KMS-11 (cell line): ENCODE data around the gene PIGS.

Experiments
- H2AFZ ChIP-seq: fragments of 200-600 bp; sonication (generic); 2 replicates; pipeline ENCODE4 v1.6.1; 2016; ENCODE audit warnings: antibody characterized with exemption, mixed run types, low read depth
- H3K27ac ChIP-seq: fragments of 200-600 bp; sonication (generic); 2 replicates; pipeline ENCODE4 v1.6.1; 2016; ENCODE audit warnings: mild to moderate bottlenecking, mixed run types
- H3K27me3 ChIP-seq: fragments of 200-600 bp; sonication (generic); 2 replicates; pipeline ENCODE4 v1.6.1; 2017; ENCODE audit warnings: mild to moderate bottlenecking, low read depth, mixed run types, moderate library complexity; ENCODE audit not compliant: insufficient read depth
- H3K36me3 ChIP-seq: fragments of 200-600 bp; sonication (generic); 2 replicates; pipeline ENCODE4 v1.6.1; 2017; ENCODE audit warnings: mild to moderate bottlenecking, mixed run types; ENCODE audit not compliant: insufficient read depth
- H3K4me1 ChIP-seq: fragments of 200-600 bp; sonication (generic); 2 replicates; pipeline ENCODE4 v1.6.1; 2016; ENCODE audit warnings: mild to moderate bottlenecking, low read depth, mixed run types; ENCODE audit not compliant: poor library complexity, severe bottlenecking
- H3K4me2 ChIP-seq: fragments of 200-600 bp; sonication (generic); 2 replicates; pipeline ENCODE4 v1.7.0; 2016; ENCODE audit warnings: mild to moderate bottlenecking, mixed run types
- H3K4me3 ChIP-seq: fragments of 200-600 bp; sonication (generic); IDR thresholded peaks from 2 replicates; pipeline ENCODE4 v1.6.1; 2017; ENCODE audit warnings: low read depth, low read length, mixed read lengths; ENCODE audit not compliant: insufficient read depth
- H3K79me2 ChIP-seq: fragments of 200-600 bp; sonication (generic); 2 replicates; pipeline ENCODE4 v1.6.1; 2016; ENCODE audit warnings: low read depth, mixed run types; ENCODE audit not compliant: insufficient read depth
- H3K9ac ChIP-seq: fragments of 200-600 bp; sonication (generic); 2 replicates; pipeline ENCODE4 v1.6.1; 2016; ENCODE audit warnings: mild to moderate bottlenecking, mixed run types
- H4K20me1 ChIP-seq: fragments of 200-600 bp; sonication (generic); 2 replicates; pipeline ENCODE4 v1.6.1; 2016; ENCODE audit warnings: mild to moderate bottlenecking, mixed run types; ENCODE audit not compliant: insufficient read depth
- TF ChIP-seq, protein P1 (sequence below): fragments of 200-600 bp; sonication (generic); conservative IDR thresholded peaks from 2 replicates; pipeline ENCODE4 v1.6.1; 2017; ENCODE audit warnings: low read depth, mild to moderate bottlenecking, antibody characterized with exemption, low read length, moderate library complexity, mixed read lengths

PIGS gene

DNA sequence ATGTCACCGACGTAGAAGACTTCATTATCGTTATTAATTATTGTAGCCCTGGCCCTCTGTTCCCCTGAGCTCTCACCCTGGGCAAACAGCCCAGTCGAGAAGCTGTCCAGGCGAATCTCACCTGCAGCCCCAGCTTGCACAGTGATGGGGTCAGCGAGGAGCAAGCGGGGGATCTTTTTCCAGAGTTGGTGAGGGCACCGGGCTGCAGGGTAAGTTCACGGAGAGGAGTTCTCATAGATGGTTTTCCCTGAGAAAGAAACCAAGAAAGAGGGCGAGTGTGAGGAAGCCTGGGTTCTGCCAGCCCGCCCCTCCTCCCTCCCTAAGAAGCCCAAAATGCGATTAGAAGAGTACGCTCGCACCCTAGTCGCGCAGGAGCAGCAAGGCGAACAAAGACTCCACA lies 27.1 kb upstream of the PIGS start:
- Histone ChIP-seq H3K4me1 (peaks cover 19% of the 10 kb centered on the region), H3K36me3 (no peaks in the 10 kb centered on the region; the same call in 1 of the 2 replicates), H3K27ac (peak overlapping the region; percentile 88), H3K79me2 (peaks cover 38% of the 10 kb centered on the region), H2AFZ (peak overlapping the region; percentile 91), H3K27me3 (no peaks in the 10 kb centered on the region), H3K4me3 (no peak overlapping the region), H3K4me2 (peak overlapping the region; percentile 78), H4K20me1 (no peaks in the 10 kb centered on the region), H3K9ac (peak overlapping the region; percentile 79)
- TF ChIP-seq, protein P1, sequence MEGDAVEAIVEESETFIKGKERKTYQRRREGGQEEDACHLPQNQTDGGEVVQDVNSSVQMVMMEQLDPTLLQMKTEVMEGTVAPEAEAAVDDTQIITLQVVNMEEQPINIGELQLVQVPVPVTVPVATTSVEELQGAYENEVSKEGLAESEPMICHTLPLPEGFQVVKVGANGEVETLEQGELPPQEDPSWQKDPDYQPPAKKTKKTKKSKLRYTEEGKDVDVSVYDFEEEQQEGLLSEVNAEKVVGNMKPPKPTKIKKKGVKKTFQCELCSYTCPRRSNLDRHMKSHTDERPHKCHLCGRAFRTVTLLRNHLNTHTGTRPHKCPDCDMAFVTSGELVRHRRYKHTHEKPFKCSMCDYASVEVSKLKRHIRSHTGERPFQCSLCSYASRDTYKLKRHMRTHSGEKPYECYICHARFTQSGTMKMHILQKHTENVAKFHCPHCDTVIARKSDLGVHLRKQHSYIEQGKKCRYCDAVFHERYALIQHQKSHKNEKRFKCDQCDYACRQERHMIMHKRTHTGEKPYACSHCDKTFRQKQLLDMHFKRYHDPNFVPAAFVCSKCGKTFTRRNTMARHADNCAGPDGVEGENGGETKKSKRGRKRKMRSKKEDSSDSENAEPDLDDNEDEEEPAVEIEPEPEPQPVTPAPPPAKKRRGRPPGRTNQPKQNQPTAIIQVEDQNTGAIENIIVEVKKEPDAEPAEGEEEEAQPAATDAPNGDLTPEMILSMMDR, result no peak

- peaks cover 3% of the 10 kb centered on the region; the same call in 1 of the 2 replicates for H3K36me3 ChIP-seq
- H3K27me3 ChIP-seq, result no peaks in the 10 kb centered on the region
- peak overlapping the region; percentile 79 for H3K9ac ChIP-seq
- H2AFZ ChIP-seq, result peak overlapping the region; percentile 91; the same call in 1 of the 2 replicates
- peak overlapping the region; percentile 88; the same call in 1 of the 2 replicates for H3K27ac ChIP-seq
- H3K4me2 ChIP-seq, result peak overlapping the region; percentile 78
- no peak overlapping the region for H3K4me3 ChIP-seq
- TF ChIP-seq, protein P1, result no peak
- no peaks in the 10 kb centered on the region for H4K20me1 ChIP-seq
- peaks cover 38% of the 10 kb centered on the region for H3K79me2 ChIP-seq
- H3K4me1 ChIP-seq, result peaks cover 19% of the 10 kb centered on the region
Observed at GRCh38 chr17:28597606-28598383, 26.5 kb upstream of the PIGS start.

DNA sequence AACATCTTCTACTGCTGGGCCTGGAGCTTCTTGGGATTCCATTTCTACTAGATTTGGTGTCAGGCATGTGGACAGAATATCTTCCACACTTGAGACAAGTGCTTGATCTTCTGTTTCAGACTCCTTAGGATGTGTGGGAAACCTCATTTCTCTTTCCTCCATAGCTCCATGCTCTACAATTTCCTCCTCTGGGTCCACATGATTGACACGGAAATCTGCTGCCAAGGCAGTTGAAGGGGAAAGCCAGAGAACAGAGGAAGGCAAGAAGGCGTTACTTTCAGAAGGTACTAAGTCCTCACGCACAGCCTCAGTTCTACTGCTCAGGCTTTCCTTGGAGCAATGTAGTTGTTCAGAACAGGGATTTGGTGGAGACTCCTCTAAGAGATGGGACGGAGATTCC lies 20.9 kb upstream of the PIGS start:
- Histone ChIP-seq H3K79me2 (peaks cover 24% of the 10 kb centered on the region), H3K4me3 (no peak overlapping the region), H3K4me1 (peaks cover 2% of the 10 kb centered on the region), H2AFZ (no peak overlapping the region), H3K27ac (no peak overlapping the region), H3K9ac (no peak overlapping the region), H3K4me2 (no peak overlapping the region), H3K36me3 (peaks cover 24% of the 10 kb centered on the region; the same call in 1 of the 2 replicates), H4K20me1 (no peaks in the 10 kb centered on the region; the same call in 1 of the 2 replicates), H3K27me3 (no peaks in the 10 kb centered on the region)
- TF ChIP-seq, protein P1, result no peak

DNA sequence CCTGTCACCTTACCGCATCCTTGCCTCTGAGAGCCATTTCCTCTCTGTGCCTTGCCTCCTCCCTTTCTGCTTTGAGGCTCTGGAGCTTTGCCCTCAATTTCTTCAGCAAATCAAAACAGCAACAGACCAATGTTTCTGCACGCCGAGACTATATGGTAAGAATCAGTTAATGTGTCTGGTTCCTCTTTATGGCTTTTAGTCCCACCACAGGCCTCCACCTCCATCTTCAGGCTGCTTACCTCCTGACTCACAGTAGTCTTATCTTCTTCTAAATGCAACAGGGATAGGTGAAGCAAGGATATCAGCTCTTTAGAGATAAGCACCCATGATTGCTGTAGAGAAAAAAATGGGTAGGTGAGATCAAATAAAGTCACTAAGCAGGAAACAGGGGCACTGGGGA lies 14.5 kb upstream of the PIGS start:
- Histone ChIP-seq H3K79me2 (no peaks in the 10 kb centered on the region), H4K20me1 (no peaks in the 10 kb centered on the region; the same call in 1 of the 2 replicates), H3K27me3 (no peaks in the 10 kb centered on the region), H3K4me1 (no peaks in the 10 kb centered on the region), H3K27ac (no peak overlapping the region), H3K4me2 (no peak overlapping the region), H3K36me3 (peaks cover 36% of the 10 kb centered on the region; the same call in 1 of the 2 replicates), H2AFZ (no peak overlapping the region), H3K9ac (no peak overlapping the region), H3K4me3 (no peak overlapping the region)
- TF ChIP-seq, protein P1, result no peak
